K562 (cell line): ENCODE measurements around the gene MRPL54. TPM values are rescaled to one million over a fixed set of nuclear protein-coding genes. Genes with fewer than 3 reads are reported as not detected.

Experiments
- ATAC-seq: fragments of 200-7000 bp; cut with Tn5 transposase; 3 replicates; pipeline ENCODE4 v1.9.1; 2020; ENCODE audit warnings: moderate library complexity
- BruUV-seq: library from RNA; stranded (reverse); fragments of 400-500 nt; replicated peaks from 2 replicates; lab custom pipeline; 2021; lab: Mats Ljungman, UMichigan
- CTCF ChIA-PET: fragments of 300-600 bp; formaldehyde crosslinking; extraction: SDS; loops from one replicate; lab custom pipeline; 2021; ENCODE audit warnings: low intra/inter-chr PET ratio; lab: Yijun Ruan, JAX
- POLR2A ChIA-PET: fragments of 300-600, 350-650 bp; sonication (Branson Sonifier 250); formaldehyde crosslinking; extraction: SDS; loops from one replicate; lab custom pipeline; 2021; ENCODE audit warnings: antibody characterized with exemption, inconsistent platforms; lab: Yijun Ruan, JAX
- DNase-seq, 4 experiments: peaks; one replicate each; pipeline versions ENCODE4 v3.0.0 to v3.0.0-alpha.2; 2011 to 2018; ENCODE audit warnings: low spot score in 3 of 4, mixed read lengths in 3 of 4; ENCODE audit errors: extremely low read depth in 1 of 4
- FAIRE-seq: peaks from 2 replicates; lab custom pipeline; 2011; peaks lifted over from hg19 to GRCh38; lab: Jason Lieb, UNC
- H2AFZ ChIP-seq: 2 replicates; pipeline ENCODE4 v1.6.0; 2011; ENCODE audit warnings: low read depth, low read length, control low read depth, inconsistent platforms
- H3K27ac ChIP-seq: fragments of 200-600 bp; 3 replicates; pipeline ENCODE4 v1.8.0; 2011; ENCODE audit warnings: low read depth, mild to moderate bottlenecking, control low read depth, inconsistent platforms, low read length, moderate library complexity, mixed read lengths; ENCODE audit errors: extremely low read depth
- H3K27me3 ChIP-seq, 2 experiments: fragments of 300-600 bp in 1 of 2; 2 replicates in 1 of 2; 3 replicates in 1 of 2; pipeline versions ENCODE4 v1.6.0 to v1.8.0; 2011; ENCODE audit warnings: inconsistent platforms in 2 of 2, low read length in 2 of 2, mild to moderate bottlenecking in 1 of 2, mixed read lengths in 1 of 2, moderate library complexity in 1 of 2; ENCODE audit not compliant: control insufficient read depth in 2 of 2, insufficient read depth in 2 of 2
- H3K36me3 ChIP-seq: fragments of 300-600 bp; 3 replicates; pipeline ENCODE4 v1.8.0; 2011; ENCODE audit warnings: mild to moderate bottlenecking, low read length, inconsistent platforms; ENCODE audit not compliant: control insufficient read depth, insufficient read depth
- H3K4me1 ChIP-seq, 2 experiments: fragments of 200-600 bp in 1 of 2; replicated peaks in 1 of 2; 2 replicates in 1 of 2; 3 replicates in 1 of 2; pipeline versions ENCODE4 v1.5.1 to v1.8.0; 2011; ENCODE audit warnings: inconsistent platforms in 2 of 2, low read length in 2 of 2, mild to moderate bottlenecking in 1 of 2, mixed read lengths in 1 of 2, moderate library complexity in 1 of 2; ENCODE audit not compliant: control insufficient read depth in 2 of 2, insufficient read depth in 2 of 2
- H3K4me2 ChIP-seq: 2 replicates; pipeline ENCODE4 v1.6.1; 2011; ENCODE audit warnings: low read length, control low read depth, inconsistent platforms, mixed read lengths; ENCODE audit not compliant: insufficient read depth
- H3K4me3 ChIP-seq: fragments of 200-600 bp; sonication (generic), shearing (Covaris generic); 2 replicates; pipeline ENCODE4 v1.5.1; 2016; ENCODE audit warnings: control low read depth, inconsistent platforms
- H3K79me2 ChIP-seq: fragments of 200-600 bp; 3 replicates; pipeline ENCODE4 v1.8.0; 2011; ENCODE audit warnings: low read length, inconsistent platforms; ENCODE audit not compliant: control insufficient read depth, insufficient read depth
- H3K9ac ChIP-seq, 2 experiments: 2 replicates each; pipeline versions ENCODE4 v1.6.0 to v1.6.1; 2011; ENCODE audit warnings: low read depth in 2 of 2, low read length in 2 of 2, control low read depth in 1 of 2, inconsistent platforms in 1 of 2, mild to moderate bottlenecking in 1 of 2, mixed read lengths in 1 of 2; ENCODE audit not compliant: insufficient read depth in 1 of 2
- H3K9me1 ChIP-seq: one replicate; pipeline ENCODE4 v1.6.0; 2011; ENCODE audit warnings: inconsistent platforms, mild to moderate bottlenecking, low read length, moderate library complexity; ENCODE audit not compliant: control insufficient read depth, insufficient read depth
- H3K9me3 ChIP-seq: replicated peaks from 2 replicates; pipeline ENCODE4 v1.5.1; 2011; ENCODE audit warnings: low read depth, low read length, inconsistent platforms; ENCODE audit not compliant: control insufficient read depth, insufficient read depth
- H4K20me1 ChIP-seq: replicated peaks from 2 replicates; pipeline ENCODE4 v1.6.1; 2011; ENCODE audit warnings: low read length, inconsistent platforms, mixed read lengths; ENCODE audit not compliant: control insufficient read depth, insufficient read depth
- CBX3 ChIP-seq, 2 experiments: IDR thresholded peaks; 1 replicate in 1 of 2; 2 replicates in 1 of 2; pipeline ENCODE4 v1.6.1; 2012; ENCODE audit warnings: inconsistent platforms in 2 of 2, low read length in 2 of 2, borderline replicate concordance in 1 of 2, control low read depth in 1 of 2
- CREBBP ChIP-seq: IDR thresholded peaks from one replicate; pipeline ENCODE4 v1.6.1; 2012; ENCODE audit warnings: low read depth, mild to moderate bottlenecking, control low read depth, inconsistent platforms, low read length
- CXXC5 ChIP-seq: fragments of 250-450 bp; sonication (Bioruptor Pico); IDR thresholded peaks from 2 replicates; pipeline ENCODE4 v1.8.0; 2022; ENCODE audit warnings: inconsistent platforms, mild to moderate bottlenecking, moderate library complexity
- ESRRA ChIP-seq: fragments of 450-650 bp; IDR thresholded peaks from 2 replicates; pipeline ENCODE4 v1.6.1; 2014; ENCODE audit warnings: low read depth, mild to moderate bottlenecking, moderate library complexity, borderline replicate concordance
- FOXK2 ChIP-seq, 2 experiments: fragments of 450-650 bp; IDR thresholded peaks in 1 of 2; conservative IDR thresholded peaks in 1 of 2; 2 replicates each; pipeline ENCODE4 v1.6.1; 2016; ENCODE audit warnings: low read depth in 2 of 2, mild to moderate bottlenecking in 1 of 2
- HDAC1 ChIP-seq, 2 experiments: fragments of 450-650 bp; IDR thresholded peaks; 2 replicates each; pipeline ENCODE4 v1.6.1; 2016 to 2017; ENCODE audit warnings: inconsistent platforms in 1 of 2, mild to moderate bottlenecking in 1 of 2, moderate library complexity in 1 of 2
- HDAC2 ChIP-seq: fragments of 450-650 bp; IDR thresholded peaks from 2 replicates; pipeline ENCODE4 v1.6.1; 2016; ENCODE audit warnings: mild to moderate bottlenecking
- NR2C2 ChIP-seq, 2 experiments: fragments of 200-800 bp in 1 of 2; sonication (Bioruptor generic) in 1 of 2; sonication (generic) in 1 of 2; formaldehyde crosslinking in 1 of 2; IDR thresholded peaks; 2 replicates each; pipeline versions ENCODE4 v1.6.1 to v1.8.0; 2016 to 2022; ENCODE audit warnings: mild to moderate bottlenecking in 1 of 2, missing compliant biosample characterization in 1 of 2, missing genetic modification characterization in 1 of 2, missing genetic modification reagents in 1 of 2
- RCOR1 ChIP-seq, 2 experiments: IDR thresholded peaks; 2 replicates each; pipeline ENCODE4 v1.6.1; 2012; ENCODE audit warnings: low read depth in 2 of 2, low read length in 2 of 2, borderline replicate concordance in 1 of 2, improper control_type of control experiment in 1 of 2
- SRSF7 ChIP-seq: fragments of 200-400 bp; formaldehyde crosslinking; optimal IDR thresholded peaks from 2 replicates; pipeline ENCODE3; 2017; ENCODE audit warnings: mild to moderate bottlenecking, low read depth, low read length
- ZBTB33 ChIP-seq: sonication (generic); formaldehyde crosslinking; IDR thresholded peaks from 2 replicates; pipeline ENCODE4 v1.8.1; 2023; ENCODE audit warnings: mild to moderate bottlenecking, missing genetic modification reagents
- ZBTB7A ChIP-seq: IDR thresholded peaks from 2 replicates; pipeline ENCODE4 v1.6.1; 2011; ENCODE audit warnings: low read depth, mild to moderate bottlenecking, low read length, moderate library complexity, borderline replicate concordance; ENCODE audit not compliant: control insufficient read depth
- ZNF121 ChIP-seq: sonication (generic); formaldehyde crosslinking; conservative IDR thresholded peaks from 2 replicates; pipeline ENCODE4 v1.8.0; 2022; ENCODE audit warnings: missing genetic modification reagents
- ZNF384 ChIP-seq: IDR thresholded peaks from 2 replicates; pipeline ENCODE4 v1.6.1; 2012; ENCODE audit warnings: low read depth, low read length, improper control_type of control experiment
- ZNF512 ChIP-seq: IDR thresholded peaks from 2 replicates; pipeline ENCODE4 v1.6.1; 2016; ENCODE audit warnings: missing genetic modification characterization, missing compliant biosample characterization
- WGBS: fragments of 100-300 bp; shearing (Covaris generic); methylation state at CpG from one replicate; pipeline ENCODE4 v1.1.6; 2016; ENCODE audit warnings: low coverage, mixed read lengths; ENCODE audit not compliant: insufficient coverage; ENCODE audit errors: missing lambda C conversion rate; 5-methylcytosine and 5-hydroxymethylcytosine counted together
- in situ Hi-C: fragments of 300-500 bp; cut with MboI; formaldehyde crosslinking; loops from 4 replicates; pipeline ENCODE4 v1.15.0; 2018; ENCODE audit warnings: inconsistent platforms, mixed read lengths
- intact Hi-C: fragments of 100-400 bp; cut with micrococcal nuclease; formaldehyde crosslinking; loops from 2 replicates; pipeline ENCODE4 v1.14.2; 2022
- polyA plus RNA-seq, 8 experiments: library from polyadenylated mRNA; depleted of rRNA in 4 of 8; stranded (reverse) in 5 of 8; unstranded in 3 of 8; fragments of >200 nt; fragmentation: Nextera tagmentation in 2 of 8; fragmentation: Illumina TruSeq in 1 of 8; extraction: Ambion mirVana in 2 of 8; extraction: Trizol in 1 of 8; gene quantifications; 2 replicates each; pipeline versions ENCODE4 v1.2.1 to v1.2.3, GENCODE V29; 2011 to 2014; ENCODE audit warnings: inconsistent platforms in 1 of 8, missing spikeins in 1 of 8
- total RNA-seq, 7 experiments: library from RNA; depleted of rRNA in 6 of 7; stranded (reverse); fragments of >200 nt in 6 of 7; fragmentation: Illumina TruSeq in 2 of 7; extraction: Trizol in 2 of 7; gene quantifications; 2 replicates each; pipeline versions ENCODE4 v1.2.1 to v1.2.3, GENCODE V29; 2011 to 2021; ENCODE audit warnings: low replicate concordance in 1 of 7

MRPL54 gene
- total and polyA plus RNA-seq, 9 of the 15 experiments (the other 6 are each of a cell fraction or from before 2014, with no cell fraction given): 3.5 to 120 (median 56.9) TPM

- TF ChIP-seq HDAC1 (IDR thresholded peaks at IDR 0.05) (peak; percentile 32 to 37; a peak in 1 of 4 replicates), ZNF121 (CRISPR knock-in tag) (peak; percentile 77), HDAC2 (peak; percentile 88), CBX3 (IDR thresholded peaks at IDR 0.05; ENCODE audit: borderline replicate concordance in 1 of 2, low read length in 2 of 2) (peak in 1 of 2 experiments; percentile 83; a peak in 2 of 3 replicates), NR2C2 (CRISPR knock-in tag; IDR thresholded peaks at IDR 0.05) (no peak), NR2C2 (tag; IDR thresholded peaks at IDR 0.05) (no peak), RCOR1 (IDR thresholded peaks at IDR 0.05; ENCODE audit: borderline replicate concordance in 1 of 2, low read depth in 2 of 2, low read length in 2 of 2) (peak; percentile 10 to 35; a peak in 2 of 4 replicates), CXXC5 (CRISPR knock-in tag) (no peak)
These were observed 42.6 kb upstream of the MRPL54 start (continued) for GRCh38 chr19:3719868-3720267.

GRCh38 chr19:3720349-3720917, 42.0 kb upstream of the MRPL54 start:
- CTCF ChIA-PET: no interaction called here
- no peak overlapping the region for H3K9ac ChIP-seq
- peaks cover 7 to 31% of the 10 kb centered on the region in 2 experiments; a peak in 3 of 5 replicates for H3K4me1 ChIP-seq
- DNase-seq: peak; percentile 39 to 58 (median 52)
- no peaks in the 10 kb centered on the region for H4K20me1 ChIP-seq
- no TSS peak for BruUV-seq
- no peaks in the 10 kb centered on the region for H3K27me3 ChIP-seq
- 12% methylated on average over 8 of the region's 9 CpGs for WGBS
- H3K4me2 ChIP-seq: no peak overlapping the region; the same call in 1 of the 2 replicates
- H3K36me3 ChIP-seq: no peaks in the 10 kb centered on the region
- ATAC-seq: no peak; the same call in 1 of the 3 replicates
- no peak overlapping the region for H3K4me3 ChIP-seq
- H3K9me1 ChIP-seq: no peaks in the 10 kb centered on the region
- POLR2A ChIA-PET: interaction anchor here (1.2 kb wide), 1 partner anchor 10 kb away, joined by 3 read pairs; no protein-coding TSS in a partner anchor
- intact Hi-C loops: loop anchor here (2.0 to 5.0 kb wide), 3 partner anchors 42 to 127 kb away; partner anchors contain the start of gene MRPL54
- no peak overlapping the region for H3K27ac ChIP-seq
- no peaks in the 10 kb centered on the region for H3K79me2 ChIP-seq
- FAIRE-seq: no peak
- peak overlapping the region; percentile 77 for H2AFZ ChIP-seq
- H3K9me3 ChIP-seq: no peaks in the 10 kb centered on the region
- in situ Hi-C loops: no loop called here
- TF ChIP-seq ZBTB33 (CRISPR knock-in tag) (0 out of 2 replicates have a peak, but pooled peaks have one; percentile 18), SRSF7 (no peak), ZNF512 (tag) (peak; percentile 67; the same call in 1 of the 2 replicates), FOXK2 (conservative IDR thresholded peaks at IDR 0.05 in 1 of 2, IDR thresholded peaks at IDR 0.05 in 1 of 2; ENCODE audit: low read depth in 2 of 2) (0 out of 4 replicates have a peak, but pooled peaks of 1 of the 2 experiments have one; percentile 20), CREBBP (no peak), ZNF384 (peak; percentile 73), ESRRA (peak; percentile 65), ZBTB7A (peak; percentile 31; the same call in 1 of the 2 replicates)
